Loucy (cell line): ENCODE measurements around the gene MED20.

ENCODE experiments used
- EZH2phosphoT487 ChIP-seq: fragments of 200-600 bp; IDR thresholded peaks from 2 replicates; pipeline ENCODE4 v1.6.1; 2018; ENCODE audit warnings: antibody characterized with exemption, mild to moderate bottlenecking, moderate library complexity, borderline replicate concordance
- TF ChIP-seq, protein P1 (sequence below): fragments of 200-600 bp; sonication (generic); conservative IDR thresholded peaks from 2 replicates; pipeline ENCODE4 v1.5.1; 2014; ENCODE audit warnings: mild to moderate bottlenecking, antibody characterized with exemption, low read length

DNA sequence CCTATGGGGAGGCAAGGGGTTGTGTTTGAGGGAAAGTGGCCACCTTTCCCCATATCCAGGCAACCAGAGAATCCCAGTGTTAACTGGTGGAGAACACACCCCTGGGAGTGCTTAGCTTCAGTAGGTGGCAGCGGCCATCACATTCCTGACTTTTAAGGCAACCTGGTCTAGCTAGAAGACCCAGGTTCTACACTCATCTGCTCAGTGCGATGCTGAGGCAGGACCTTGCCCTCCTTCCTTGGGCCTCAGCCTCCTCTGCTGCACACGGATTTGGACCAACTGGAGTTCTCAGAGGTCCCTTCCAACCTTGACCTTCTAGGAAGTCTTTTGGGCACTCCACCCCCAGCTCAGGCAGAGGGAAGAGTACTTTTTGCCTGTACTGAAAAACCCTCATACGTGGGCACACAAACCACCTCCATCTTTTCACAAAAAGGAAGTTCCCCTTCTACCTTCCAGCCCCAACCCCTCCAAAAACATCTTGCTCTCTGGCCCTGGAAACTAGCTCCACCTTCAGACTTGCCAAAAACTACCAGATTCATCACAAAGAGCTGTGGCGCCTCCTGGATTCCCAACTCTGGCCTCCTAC lies 17.7 kb upstream of the MED20 start:
- TF ChIP-seq, protein P1, sequence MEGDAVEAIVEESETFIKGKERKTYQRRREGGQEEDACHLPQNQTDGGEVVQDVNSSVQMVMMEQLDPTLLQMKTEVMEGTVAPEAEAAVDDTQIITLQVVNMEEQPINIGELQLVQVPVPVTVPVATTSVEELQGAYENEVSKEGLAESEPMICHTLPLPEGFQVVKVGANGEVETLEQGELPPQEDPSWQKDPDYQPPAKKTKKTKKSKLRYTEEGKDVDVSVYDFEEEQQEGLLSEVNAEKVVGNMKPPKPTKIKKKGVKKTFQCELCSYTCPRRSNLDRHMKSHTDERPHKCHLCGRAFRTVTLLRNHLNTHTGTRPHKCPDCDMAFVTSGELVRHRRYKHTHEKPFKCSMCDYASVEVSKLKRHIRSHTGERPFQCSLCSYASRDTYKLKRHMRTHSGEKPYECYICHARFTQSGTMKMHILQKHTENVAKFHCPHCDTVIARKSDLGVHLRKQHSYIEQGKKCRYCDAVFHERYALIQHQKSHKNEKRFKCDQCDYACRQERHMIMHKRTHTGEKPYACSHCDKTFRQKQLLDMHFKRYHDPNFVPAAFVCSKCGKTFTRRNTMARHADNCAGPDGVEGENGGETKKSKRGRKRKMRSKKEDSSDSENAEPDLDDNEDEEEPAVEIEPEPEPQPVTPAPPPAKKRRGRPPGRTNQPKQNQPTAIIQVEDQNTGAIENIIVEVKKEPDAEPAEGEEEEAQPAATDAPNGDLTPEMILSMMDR, result no peak
- no peak for TF ChIP-seq EZH2phosphoT487
